HG03066 (cell line): ENCODE measurements around the gene PHF14.

Experiments
- ATAC-seq: cut with Tn5 transposase; IDR thresholded peaks from one replicate; pipeline ENCODE4 v1.9.1; 2021; ENCODE audit warnings: low read depth; ENCODE audit not compliant: unreplicated experiment

The PHF14 gene

GRCh38 chr7:11170175-11170574 is 196.5 kb downstream of the PHF14 start:
- no peak for ATAC-seq

GRCh38 chr7:11170863-11171568 is 197.3 kb downstream of the PHF14 start:
- no peak for ATAC-seq

DNA sequence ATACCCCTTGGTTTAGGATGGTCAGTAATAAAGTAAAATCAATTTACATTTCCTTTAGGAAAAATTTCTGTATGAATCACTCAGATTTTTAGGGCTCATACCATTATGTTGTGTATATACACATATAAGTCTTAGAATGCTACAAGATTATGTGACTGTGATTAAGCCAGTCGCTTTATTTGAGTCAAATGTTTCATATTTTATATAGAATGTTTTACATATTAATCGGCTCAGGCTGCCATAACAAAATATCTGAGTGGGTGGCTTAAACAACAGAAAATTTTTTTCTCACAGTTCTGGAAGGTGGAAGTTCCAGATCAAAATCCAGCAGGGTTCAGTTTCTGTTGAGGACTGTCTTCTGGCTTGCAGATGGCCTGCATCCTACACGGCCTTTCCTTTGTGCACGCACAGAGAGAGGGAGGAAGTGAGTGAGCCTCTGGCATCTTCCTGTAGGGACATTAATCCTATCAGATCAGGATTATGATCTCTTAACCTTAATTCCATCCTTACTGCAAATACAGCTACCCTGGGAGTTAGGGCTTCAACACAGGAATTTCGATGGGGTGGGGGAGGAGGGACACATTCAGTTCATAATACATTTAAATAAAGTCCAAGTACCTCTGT is 198.0 kb downstream of the PHF14 start:
- no peak for ATAC-seq

GRCh38 chr7:11172835-11173234 is 199.2 kb downstream of the PHF14 start:
- ATAC-seq, result no peak

DNA sequence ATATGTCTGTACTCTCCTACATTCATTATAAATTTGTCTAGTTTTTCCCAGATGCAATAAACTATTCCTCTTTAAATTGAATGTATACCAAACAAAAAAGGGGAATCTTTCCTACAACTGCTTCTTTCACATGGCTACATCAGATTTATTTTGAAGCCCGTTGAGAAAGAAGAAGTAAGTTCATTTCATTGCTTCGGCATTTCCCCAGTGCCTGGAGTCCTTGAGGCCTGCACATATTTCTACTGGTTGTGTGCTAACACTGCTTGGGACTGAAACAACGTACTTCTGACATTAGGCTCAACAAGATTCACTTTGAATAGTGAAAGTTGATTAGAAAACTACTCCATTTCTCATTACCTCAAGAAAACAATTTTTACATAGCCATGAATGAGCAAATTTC is 201.7 kb downstream of the PHF14 start:
- no peak for ATAC-seq

DNA sequence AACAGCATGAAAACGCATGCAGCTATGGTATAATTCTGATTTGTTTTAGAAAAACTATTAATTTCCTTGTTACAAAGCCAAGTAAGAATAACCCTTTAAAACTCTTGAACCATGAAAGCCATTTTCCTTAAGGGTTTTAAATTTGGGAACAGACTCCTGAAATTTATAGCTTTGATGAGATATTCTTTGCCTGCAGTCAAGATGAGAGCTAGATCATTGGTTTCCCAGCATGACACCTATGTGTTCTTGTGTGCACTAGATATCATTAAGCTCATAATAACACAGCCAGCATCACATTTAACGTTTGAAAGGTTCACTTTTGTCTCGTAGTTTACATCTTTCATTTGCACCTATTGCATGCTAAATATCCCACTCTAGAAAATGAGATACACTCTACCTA is 202.2 kb downstream of the PHF14 start:
- no peak for ATAC-seq

DNA sequence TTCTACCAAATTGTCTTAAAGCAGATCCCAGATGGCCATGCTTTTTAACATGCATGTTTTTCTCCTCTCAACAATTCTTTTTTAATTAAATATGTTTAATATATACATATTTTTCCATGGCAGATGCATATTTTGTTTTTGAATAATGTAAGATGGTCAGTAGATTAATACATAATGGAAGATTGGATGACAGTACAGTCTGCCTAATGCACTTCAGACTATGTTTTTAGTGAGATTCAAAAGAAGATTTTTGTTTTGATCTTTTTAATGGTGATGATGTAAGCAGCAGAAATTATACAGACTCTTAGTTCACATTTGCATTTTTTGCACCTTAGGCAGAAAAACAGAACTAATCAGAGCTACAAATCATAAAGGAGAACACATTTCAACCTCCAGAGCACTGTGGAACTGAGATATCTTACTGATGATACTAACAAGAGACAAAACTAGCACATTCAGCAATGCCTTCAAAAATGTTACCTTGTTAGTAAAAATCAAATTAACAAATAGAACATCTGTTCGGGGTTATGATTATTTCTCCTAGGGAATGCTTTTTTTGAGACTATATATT is 203.4 kb downstream of the PHF14 start:
- no peak for ATAC-seq

GRCh38 chr7:11177793-11178192 is 204.1 kb downstream of the PHF14 start:
- ATAC-seq, result no peak

- ATAC-seq, result no peak
Measured at GRCh38 chr7:11181590-11181989, 207.9 kb downstream of the PHF14 start.

- no peak for ATAC-seq
Measured at GRCh38 chr7:11182736-11183135, 209.1 kb downstream of the PHF14 start.

- ATAC-seq, result no peak
Measured at GRCh38 chr7:11185179-11185815, 211.6 kb downstream of the PHF14 start.

DNA sequence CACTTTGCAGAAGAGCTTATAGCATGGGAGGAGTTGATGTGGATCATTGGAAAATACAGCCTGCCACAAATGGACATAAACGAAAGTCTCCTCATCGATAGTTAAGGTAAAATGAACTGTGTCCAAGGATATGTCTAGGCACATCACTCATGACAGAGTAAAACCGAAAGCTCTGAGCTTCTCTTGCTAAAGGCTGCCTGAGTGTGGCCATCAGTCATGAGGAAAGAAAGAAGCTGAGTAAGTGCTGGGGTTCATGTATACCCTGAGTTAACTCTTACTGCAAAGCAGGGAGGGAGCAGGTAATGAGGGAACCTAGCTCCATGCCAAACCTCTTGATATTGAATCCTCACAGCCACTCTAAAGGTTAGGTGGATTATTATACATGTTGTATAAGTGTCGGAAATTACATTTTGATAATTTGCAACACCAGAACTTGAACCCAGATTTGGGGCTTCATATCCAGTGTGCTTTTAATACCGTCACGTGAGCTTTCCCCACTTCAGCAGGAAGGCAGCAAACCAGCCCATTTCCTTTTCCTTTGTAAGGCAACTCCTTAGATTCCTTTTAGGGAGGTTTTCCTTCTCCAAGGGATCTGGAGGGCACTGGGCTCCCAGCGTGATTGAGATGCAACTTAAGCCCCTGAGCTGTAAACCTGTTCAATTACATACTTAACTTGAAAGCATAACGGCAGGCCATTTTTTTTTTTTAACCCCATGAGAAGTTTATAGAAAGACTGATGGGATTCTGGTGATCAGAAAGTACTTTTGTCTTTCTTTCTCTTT is 215.0 kb downstream of the PHF14 start:
- ATAC-seq, result no peak

DNA sequence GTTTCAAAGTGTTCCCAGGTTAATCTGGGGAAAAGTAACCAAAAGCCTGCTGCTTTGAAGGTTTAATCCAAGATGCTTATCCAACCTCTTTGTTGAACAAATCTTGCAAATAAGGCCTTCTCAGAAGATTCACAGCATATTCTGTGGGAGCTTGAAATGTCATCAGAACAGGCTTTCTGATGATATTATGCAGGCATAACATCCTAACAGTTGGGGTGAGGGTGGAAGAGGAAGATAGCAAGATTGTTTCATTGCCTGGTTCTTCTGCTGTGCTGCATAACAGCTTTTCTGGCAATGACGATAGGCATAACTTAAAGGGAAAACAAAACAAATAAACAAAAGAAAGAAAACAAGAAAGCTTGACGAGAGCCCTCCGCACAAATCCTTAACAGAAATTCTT is 217.4 kb downstream of the PHF14 start:
- ATAC-seq, result no peak

- ATAC-seq, result no peak
Measured at GRCh38 chr7:11191574-11192220, 218.0 kb downstream of the PHF14 start.

DNA sequence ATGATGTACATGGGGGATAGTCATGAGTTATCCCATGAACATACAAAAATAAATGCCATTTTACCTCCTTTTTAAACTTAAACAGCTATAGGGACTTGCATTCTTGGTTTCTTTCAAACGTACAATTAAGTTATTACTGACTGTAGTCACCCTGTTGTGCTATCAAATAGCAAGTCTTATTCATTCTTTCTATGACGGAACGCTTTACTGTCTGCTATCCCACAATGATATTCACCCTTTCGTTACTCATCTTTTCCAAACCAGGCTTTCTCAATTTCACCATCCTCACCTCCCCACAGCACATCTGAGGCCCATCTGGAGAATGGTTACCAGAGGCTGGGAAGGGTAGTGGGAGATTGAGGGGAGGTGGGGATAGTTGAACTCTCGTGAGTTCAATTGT is 218.8 kb downstream of the PHF14 start:
- no peak for ATAC-seq

- ATAC-seq, result no peak
Measured at GRCh38 chr7:11193131-11193867, 219.6 kb downstream of the PHF14 start.

GRCh38 chr7:11193888-11194287 is 220.2 kb downstream of the PHF14 start:
- no peak for ATAC-seq

- ATAC-seq, result no peak
Measured at GRCh38 chr7:11194492-11194891, 220.8 kb downstream of the PHF14 start.

GRCh38 chr7:11195502-11195901 is 221.8 kb downstream of the PHF14 start:
- no peak for ATAC-seq

DNA sequence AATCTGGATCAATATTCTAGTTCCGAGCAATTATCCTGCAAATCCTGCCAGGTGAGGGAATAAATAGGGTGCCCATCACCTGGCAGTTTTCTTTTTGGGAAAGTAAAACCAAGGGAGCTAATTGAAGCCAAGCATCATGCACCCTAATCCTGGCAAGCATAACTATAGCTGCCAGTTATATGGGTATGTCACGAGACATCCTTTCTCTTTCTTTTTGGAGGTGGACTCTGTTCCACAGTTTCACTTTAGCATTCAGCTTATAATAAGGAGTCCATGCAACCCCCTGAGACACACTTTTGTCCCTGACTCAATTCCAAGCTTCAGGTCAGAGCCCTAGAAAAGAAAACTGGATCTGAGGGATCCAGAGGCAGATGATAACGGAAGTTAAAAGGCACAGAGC is 222.5 kb downstream of the PHF14 start:
- no peak for ATAC-seq
